NCI-H345 treated with DMSO at 0.1 percent for 48 hours (cell line): ENCODE results near the gene FLG2.
A peak's percentile ranks its signal among the peaks of the same experiment; 100 is the strongest.

Experiments used
- DNase-seq: peaks from one replicate; lab custom pipeline; 2025; ENCODE audit not compliant: unreplicated experiment; lab: John Stamatoyannopoulos, UW

Gene FLG2

GRCh38 chr1:152359906-152360305 is at the start of gene FLG2:
FLG2 (minus strand) TSS chr1:152360006; CDS start chr1:152358884, 1,122 bp downstream.
- DNase-seq: no peak

- DNase-seq: no peak
These were observed 48.9 kb upstream of the FLG2 start for GRCh38 chr1:152408664-152409063.

- no peak for DNase-seq
These were observed 39.2 kb upstream of the FLG2 start for GRCh38 chr1:152398812-152399698.

GRCh38 chr1:152397474-152397873 is 37.7 kb upstream of the FLG2 start:
- DNase-seq: no peak

DNA sequence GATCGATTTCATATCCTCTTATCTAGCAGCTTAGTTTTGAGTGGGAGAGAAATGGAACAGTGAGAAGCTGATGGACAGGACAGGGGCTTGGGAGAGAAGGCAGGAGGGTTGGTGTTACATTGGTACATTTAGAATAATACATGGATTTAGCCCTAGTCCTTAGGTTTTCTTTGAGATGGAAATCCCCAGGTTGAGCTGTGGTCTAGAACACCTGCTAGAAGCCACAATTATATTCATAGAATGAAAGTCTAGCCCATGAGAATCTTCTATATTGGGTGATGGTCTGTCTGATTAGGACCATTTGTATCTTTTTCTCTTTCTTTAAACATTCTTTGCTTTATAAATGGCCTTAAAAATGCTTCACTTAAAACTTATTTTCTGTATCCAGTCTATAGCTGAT is 34.3 kb upstream of the FLG2 start:
- DNase-seq: no peak

- no peak for DNase-seq
These were observed 33.1 kb upstream of the FLG2 start for GRCh38 chr1:152392909-152393308.

- DNase-seq: no peak
These were observed 29.1 kb upstream of the FLG2 start for GRCh38 chr1:152388889-152389288.

- no peak for DNase-seq
These were observed 27.1 kb upstream of the FLG2 start for GRCh38 chr1:152386940-152387339.

DNA sequence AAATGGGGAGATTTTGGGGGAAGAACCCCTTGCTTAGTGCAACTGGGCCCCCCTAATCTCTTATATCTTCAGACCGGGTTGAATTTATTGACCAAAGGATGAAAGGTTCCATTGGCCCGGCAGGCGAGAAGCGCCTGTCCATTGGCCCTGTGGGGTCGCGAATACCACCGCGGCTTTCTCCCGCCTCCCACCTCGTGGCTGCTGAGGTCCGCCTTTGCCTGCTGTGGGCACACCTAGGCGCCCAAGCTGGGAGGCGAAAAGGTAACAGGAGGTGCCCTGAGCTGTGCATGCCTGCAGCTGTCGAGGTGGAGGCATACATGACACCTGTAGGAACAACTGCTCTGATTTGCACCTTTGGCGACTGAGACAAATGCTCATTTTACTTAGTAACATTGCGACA is 21.1 kb upstream of the FLG2 start:
- no peak for DNase-seq

DNA sequence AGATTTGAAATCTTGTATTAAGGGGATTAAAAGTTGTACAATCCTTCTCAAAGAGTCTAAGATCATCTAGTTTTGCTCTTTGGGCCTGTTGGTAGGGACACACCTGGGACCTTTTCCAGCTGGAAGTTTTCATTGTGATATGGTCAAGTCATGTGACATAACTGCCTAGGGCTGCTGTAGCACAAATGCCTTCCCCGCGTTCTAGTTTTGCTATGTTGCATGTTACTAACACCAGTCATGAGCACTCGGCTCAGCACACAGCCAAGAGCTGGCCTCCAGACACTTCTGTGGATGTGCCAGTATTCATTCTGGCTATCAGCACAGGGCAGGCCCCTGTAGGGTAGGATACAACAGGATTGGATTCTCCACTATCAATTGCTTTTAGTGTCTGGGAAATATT is 14.6 kb upstream of the FLG2 start:
- DNase-seq: no peak

GRCh38 chr1:152372672-152373071 is 12.9 kb upstream of the FLG2 start:
- no peak for DNase-seq

DNA sequence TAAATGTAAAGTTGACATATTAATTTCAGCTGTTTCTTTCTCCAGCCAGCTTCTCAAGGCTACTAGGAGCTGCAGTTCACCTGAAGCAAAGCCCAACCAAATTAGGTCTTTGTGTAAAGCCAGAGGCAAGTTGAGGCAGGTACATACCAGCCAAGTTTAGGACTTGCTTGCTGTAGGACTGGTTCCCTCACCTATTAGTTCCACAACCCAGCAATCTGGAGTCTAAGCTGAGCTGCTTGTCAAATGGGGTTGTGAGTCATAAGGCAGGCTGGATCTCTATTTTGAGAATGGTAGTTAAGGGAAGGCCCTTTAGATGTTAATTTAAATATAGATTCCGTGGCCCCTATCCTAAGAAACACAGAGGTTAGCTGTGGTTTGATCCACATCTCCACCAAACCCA is 7.6 kb upstream of the FLG2 start:
- DNase-seq: no peak

DNA sequence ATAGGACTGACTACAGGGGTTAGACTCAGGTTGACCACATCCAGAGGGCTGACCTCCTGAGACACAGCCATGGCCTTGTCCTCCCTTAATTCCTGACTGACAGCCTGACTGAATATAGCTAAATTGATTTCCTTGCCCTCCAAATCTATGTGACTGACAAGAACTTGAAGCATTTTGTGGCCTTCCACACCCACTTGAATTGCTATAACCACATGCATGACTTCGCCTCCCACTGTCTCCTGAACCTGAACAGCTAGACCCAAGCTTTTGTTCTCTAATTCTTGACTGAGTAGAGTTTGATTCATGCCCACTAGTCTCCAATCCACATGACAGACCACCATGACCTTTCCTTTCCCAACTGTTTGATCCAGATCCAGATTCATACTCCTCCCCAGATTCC is 3.1 kb downstream of the FLG2 start:
- DNase-seq: no peak

- DNase-seq: no peak
These were observed 10.2 kb downstream of the FLG2 start for GRCh38 chr1:152349611-152350010.

GRCh38 chr1:152348447-152348846 is 11.4 kb downstream of the FLG2 start:
- no peak for DNase-seq

GRCh38 chr1:152347116-152347728 is 12.6 kb downstream of the FLG2 start:
- DNase-seq: peak; percentile 2

GRCh38 chr1:152344438-152344837 is 15.4 kb downstream of the FLG2 start:
- no peak for DNase-seq

DNA sequence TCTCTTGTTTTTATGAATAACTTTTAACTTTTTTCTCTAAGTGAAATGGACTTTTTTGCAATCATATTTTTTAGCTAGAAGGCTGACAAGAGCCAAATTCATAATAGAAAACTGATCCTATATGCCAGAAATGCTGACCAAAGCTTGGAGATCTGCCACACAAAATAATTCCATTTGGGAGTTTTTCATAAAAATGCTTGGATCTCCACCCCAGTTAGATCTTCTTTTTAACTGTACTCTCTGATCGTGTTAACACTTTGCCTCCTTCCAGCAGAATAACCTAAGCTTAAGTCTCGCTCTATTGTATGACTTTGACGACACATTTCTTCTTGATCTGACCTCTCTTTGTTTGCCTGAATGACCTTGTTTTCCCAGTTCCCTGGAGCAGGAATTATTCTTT is 16.8 kb downstream of the FLG2 start:
- no peak for DNase-seq

DNA sequence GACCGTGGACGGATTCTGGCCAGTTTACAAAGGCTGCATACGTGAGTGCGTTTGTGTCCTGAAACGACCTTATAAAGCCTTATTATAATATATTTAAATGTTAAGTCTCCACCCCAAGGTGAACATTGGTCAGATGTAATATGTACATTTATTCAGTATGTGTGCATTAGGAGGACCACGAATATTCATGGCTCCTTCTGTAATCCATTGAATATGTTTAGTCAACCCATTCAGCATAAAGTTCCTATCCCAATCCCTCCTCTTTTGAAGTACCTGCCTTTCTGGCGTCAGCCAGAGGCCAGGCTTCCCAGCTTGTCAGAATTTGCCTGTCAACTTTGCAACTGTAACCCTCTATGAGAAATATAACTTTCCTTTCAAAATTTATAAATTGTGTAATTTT is 24.4 kb downstream of the FLG2 start:
- no peak for DNase-seq

- DNase-seq: no peak
These were observed 30.9 kb downstream of the FLG2 start for GRCh38 chr1:152328801-152329391.

DNA sequence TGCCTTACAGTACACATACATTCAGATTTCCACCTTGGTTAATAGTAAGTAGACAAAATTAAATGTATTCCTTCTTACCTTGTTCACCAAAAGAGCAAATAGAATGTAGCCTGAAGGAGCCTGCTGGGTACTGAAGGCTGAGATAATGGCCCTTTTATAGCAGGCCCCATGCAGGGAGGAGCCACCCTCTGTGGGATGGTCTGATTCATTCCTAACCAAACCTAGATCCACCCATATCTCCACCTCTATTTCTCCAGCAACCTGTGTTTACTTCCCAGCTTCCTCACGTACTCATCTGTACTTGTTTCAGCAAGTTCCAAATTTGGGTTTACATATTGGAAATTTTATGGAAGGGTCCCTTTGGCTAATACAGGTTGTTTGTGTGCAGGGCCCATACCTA is 34.7 kb downstream of the FLG2 start, which contains the start of gene FLG:
Gene FLG (minus strand): TSS at position 129 of the 400 bp plus-strand sequence. CDS start 9,783 bp downstream, outside the sequence.
- no peak for DNase-seq

GRCh38 chr1:152313970-152314369 is 45.8 kb downstream of the FLG2 start:
- no peak for DNase-seq
